Esophagus squamous epithelium (tissue), 5 donors: ENCODE measurements around the gene IFNL3. TPM values are rescaled to one million over a fixed set of nuclear protein-coding genes. Genes with fewer than 3 reads are reported as not detected.
"Not testable (repeated sequence)": the region's sequence is repeated elsewhere in the genome, so short reads cannot be mapped to it uniquely, and the experiment has no call there.

ENCODE experiments used
- DNase-seq: peaks from one replicate; lab custom pipeline; 2025; lab: John Stamatoyannopoulos, UW
- H3K27ac ChIP-seq, 4 donors: fragments of 200-600 bp; sonication (generic); one replicate each; pipeline ENCODE4 v1.5.1; 2016 to 2019; ENCODE audit warnings: mild to moderate bottlenecking in 1 of 4
- H3K27me3 ChIP-seq, 4 donors: fragments of 200-600 bp; sonication (generic); 1 replicate in 3 of 4; 2 replicates in 1 of 4; pipeline versions ENCODE4 v1.5.1 to v1.6.0; 2017 to 2021; ENCODE audit warnings: antibody characterized with exemption in 1 of 4
- H3K36me3 ChIP-seq, 3 donors: fragments of 200-600 bp; sonication (generic); one replicate each; pipeline ENCODE4 v1.5.1; 2016 to 2019
- H3K4me1 ChIP-seq, 3 donors: fragments of 200-600 bp; sonication (generic); one replicate each; pipeline ENCODE4 v1.5.1; 2017 to 2019
- H3K4me3 ChIP-seq, 4 donors: fragments of 200-600 bp; sonication (generic); 1 replicate in 3 of 4; 2 replicates in 1 of 4; pipeline ENCODE4 v1.5.1; 2016 to 2019; ENCODE audit warnings: mild to moderate bottlenecking in 2 of 4, moderate library complexity in 1 of 4
- H3K9me3 ChIP-seq, 3 donors: fragments of 200-600 bp; sonication (generic); one replicate each; pipeline ENCODE4 v1.5.1; 2016 to 2019
- CTCF ChIP-seq, 6 experiments: fragments of 450-650 bp in 4 of 6; fragments of 200-600 bp in 2 of 6; sonication (generic) in 2 of 6; IDR thresholded peaks; one replicate each; pipeline ENCODE4 v1.5.1; 2016 to 2019; ENCODE audit warnings: antibody characterized with exemption in 6 of 6, mild to moderate bottlenecking in 4 of 6, moderate library complexity in 4 of 6
- POLR2A ChIP-seq, 4 donors: fragments of 450-650 bp; IDR thresholded peaks; one replicate each; pipeline ENCODE4 v1.6.1; 2017; ENCODE audit warnings: antibody characterized with exemption in 4 of 4, mild to moderate bottlenecking in 4 of 4, moderate library complexity in 3 of 4
- WGBS, 2 donors: methylation state at CpG; one replicate each; pipeline ENCODE4 v1.1.5; 2018; 5-methylcytosine and 5-hydroxymethylcytosine counted together
- intact Hi-C: fragments of 100-400 bp; cut with DNase I; formaldehyde crosslinking; loops from one replicate; pipeline ENCODE4 v1.15.0; 2022
- total RNA-seq, 4 donors: library from RNA; depleted of rRNA; stranded (reverse); fragments of >200 nt; gene quantifications; one replicate each; pipeline ENCODE4 v1.1.0, GENCODE V29; 2016
- donor health status: DM: yes; HTN: yes; CAD: no.

Gene IFNL3
- total RNA-seq, 4 donors from 2014 or later: not detected

GRCh38 chr19:39276740-39277139 lies 31.9 kb upstream of the IFNL3 start:
- Histone ChIP-seq H3K27me3 (peaks cover 0 to 45% (median 0%) of the 10 kb centered on the region in 4 donors), H3K9me3 (peaks cover 0 to 1% (median 0%) of the 10 kb centered on the region in 3 donors), H3K27ac (no peak overlapping the region), H3K4me3 (no peak overlapping the region), H3K4me1 (no peaks in the 10 kb centered on the region), H3K36me3 (no peaks in the 10 kb centered on the region)
- intact Hi-C loops: no loop called here
- TF ChIP-seq CTCF (IDR thresholded peaks at IDR 0.05): no peak
- no peak for TF ChIP-seq POLR2A (IDR thresholded peaks at IDR 0.05)
- 66 to 74% methylated on average over 5 of the region's 5 CpGs for WGBS, 2 donors
- DNase-seq: no peak

DNA sequence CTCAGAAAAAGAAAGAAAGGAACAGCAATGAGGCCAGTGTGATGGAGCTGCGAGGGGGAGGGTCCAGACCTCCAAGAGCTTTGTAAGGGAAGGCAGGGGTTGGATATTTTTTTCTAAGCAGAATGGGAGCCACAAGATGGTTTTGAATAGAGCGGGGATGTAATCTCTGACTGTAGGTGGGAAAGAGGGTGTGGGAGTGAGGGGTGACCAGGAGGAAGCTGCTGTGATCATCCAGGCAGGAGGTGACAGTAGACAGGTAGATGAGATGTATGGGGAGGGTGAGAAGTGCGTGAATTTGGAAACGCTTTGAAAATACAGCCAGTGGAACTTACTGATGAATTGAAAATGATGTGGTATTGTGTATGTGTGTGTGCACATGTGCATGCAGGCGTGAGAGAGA lies 30.8 kb upstream of the IFNL3 start:
- TF ChIP-seq POLR2A (IDR thresholded peaks at IDR 0.05): no peak
- TF ChIP-seq CTCF (IDR thresholded peaks at IDR 0.05): no peak
- DNase-seq: no peak
- no peaks in the 10 kb centered on the region for H3K9me3 ChIP-seq
- H3K27ac ChIP-seq: no peak overlapping the region
- 63 to 77% methylated on average over 5 of the region's 5 CpGs for WGBS, 2 donors
- intact Hi-C loops: no loop called here
- H3K4me3 ChIP-seq: no peak overlapping the region
- peaks cover 0 to 52% (median 0%) of the 10 kb centered on the region in 4 donors for H3K27me3 ChIP-seq
- H3K4me1 ChIP-seq: no peaks in the 10 kb centered on the region
- no peaks in the 10 kb centered on the region for H3K36me3 ChIP-seq

DNA sequence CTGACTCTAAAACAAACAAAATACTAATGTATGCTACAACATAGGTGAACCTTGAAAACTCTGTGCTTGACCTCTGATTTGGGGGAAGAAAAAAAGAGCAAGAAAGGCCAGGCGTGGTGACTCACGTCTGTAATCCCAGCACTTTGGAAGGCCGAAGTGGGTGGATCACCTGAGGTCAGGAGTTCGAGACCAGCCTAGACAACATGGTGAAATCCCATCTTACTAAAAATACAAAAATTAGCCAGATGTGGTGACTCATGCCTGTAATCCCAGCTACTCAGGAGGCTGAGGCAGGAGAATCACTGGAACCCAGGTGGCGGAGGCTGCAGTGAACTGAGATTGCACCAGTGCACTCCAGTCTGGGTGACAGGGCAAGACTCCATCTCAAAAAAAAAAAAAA lies 29.1 kb upstream of the IFNL3 start:
- 46 to 76% methylated on average over 5 of the region's 5 CpGs for WGBS, 2 donors
- H3K4me3 ChIP-seq, H3K36me3 ChIP-seq, intact Hi-C loops, H3K4me1 ChIP-seq, H3K27ac ChIP-seq, H3K9me3 ChIP-seq, DNase-seq: not testable (repeated sequence)
- H3K27me3 ChIP-seq: peaks cover 0 to 67% (median 0%) of the 10 kb centered on the region in 4 donors

- no peak for DNase-seq
- no peak for TF ChIP-seq CTCF (IDR thresholded peaks at IDR 0.05)
- no peak for TF ChIP-seq POLR2A (IDR thresholded peaks at IDR 0.05)
- Histone ChIP-seq H3K27ac (no peak overlapping the region), H3K4me3 (no peak overlapping the region), H3K4me1 (peaks cover 0 to 3% (median 0%) of the 10 kb centered on the region in 3 donors), H3K9me3 (no peaks in the 10 kb centered on the region), H3K36me3 (no peaks in the 10 kb centered on the region), H3K27me3 (peaks cover 0 to 66% (median under 1%) of the 10 kb centered on the region in 4 donors)
- intact Hi-C loops: no loop called here
- WGBS, 2 donors: 59 to 78% methylated on average over 7 to 9 of the region's 9 CpGs
Measured at GRCh38 chr19:39270036-39270871, 25.4 kb upstream of the IFNL3 start.

DNA sequence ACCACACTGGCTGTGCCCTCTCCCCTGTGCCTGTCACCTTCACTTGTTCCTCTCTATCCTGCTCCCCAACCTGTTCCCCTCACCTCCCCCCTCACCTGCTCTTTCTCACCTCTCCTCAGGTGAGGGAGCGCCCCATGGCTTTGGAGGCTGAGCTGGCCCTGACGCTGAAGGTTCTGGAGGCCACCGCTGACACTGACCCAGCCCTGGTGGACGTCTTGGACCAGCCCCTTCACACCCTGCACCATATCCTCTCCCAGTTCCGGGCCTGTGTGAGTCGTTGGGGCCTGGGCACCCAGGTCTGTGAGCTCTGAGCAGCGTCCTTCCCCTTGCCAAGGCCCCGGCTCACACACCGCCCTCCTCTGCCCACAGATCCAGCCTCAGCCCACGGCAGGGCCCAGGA lies 24.6 kb upstream of the IFNL3 start:
- H3K4me1 ChIP-seq: peaks cover 0 to 12% (median 0%) of the 10 kb centered on the region in 3 donors
- H3K27ac ChIP-seq, H3K36me3 ChIP-seq, intact Hi-C loops, H3K9me3 ChIP-seq, DNase-seq, H3K4me3 ChIP-seq: not testable (repeated sequence)
- 70 to 77% methylated on average over 4 to 7 of the region's 10 CpGs for WGBS, 2 donors
- peaks cover 0 to 66% (median 8%) of the 10 kb centered on the region in 4 donors for H3K27me3 ChIP-seq

- Histone ChIP-seq H3K27me3 (peaks cover 3 to 72% (median 15%) of the 10 kb centered on the region in 4 donors), H3K4me1 (peaks cover 0 to 19% (median 0%) of the 10 kb centered on the region in 3 donors)
- WGBS, 2 donors: 81 to 83% methylated on average over 3 of the region's 10 CpGs
- intact Hi-C loops, H3K9me3 ChIP-seq, H3K27ac ChIP-seq, H3K36me3 ChIP-seq, H3K4me3 ChIP-seq, DNase-seq: not testable (repeated sequence)
Measured at GRCh38 chr19:39268531-39269223, 23.9 kb upstream of the IFNL3 start.

GRCh38 chr19:39268085-39268484 lies 23.3 kb upstream of the IFNL3 start, which contains the start of gene IFNL2:
IFNL2 (plus strand) TSS chr19:39268396; CDS start chr19:39268569, 173 bp downstream.
- H3K4me3 ChIP-seq, H3K36me3 ChIP-seq, H3K9me3 ChIP-seq, H3K27ac ChIP-seq, DNase-seq, intact Hi-C loops: not testable (repeated sequence)
- Histone ChIP-seq H3K4me1 (peaks cover 0 to 19% (median 0%) of the 10 kb centered on the region in 3 donors), H3K27me3 (peaks cover 3 to 75% (median 17%) of the 10 kb centered on the region in 4 donors)
- WGBS, 2 donors: no CpG with 5 or more reads among the region's 1 CpG
